ENCODE measurements around the gene CCSER2.
"Not testable (repeated sequence)": the region's sequence is repeated elsewhere in the genome, so short reads cannot be mapped to it uniquely, and the experiment has no call there.

CCSER2 gene

GRCh38 chr10:84523526-84523925, 195.1 kb downstream of the CCSER2 start:
- ATAC-seq, result peak; percentile 58
- TF ChIP-seq ZNF8 (CRISPR knock-in tag; IDR thresholded peaks at IDR 0.05), result no peak

- no peak for TF ChIP-seq ZFP30 (CRISPR knock-in tag; IDR thresholded peaks at IDR 0.05)
- TF ChIP-seq OSR1 (CRISPR knock-in tag; IDR thresholded peaks at IDR 0.05), result no peak
- TF ChIP-seq ARNTL (CRISPR knock-in tag; IDR thresholded peaks at IDR 0.05; ENCODE audit: borderline replicate concordance, low read depth), result no peak
- TF ChIP-seq SNAI2 (CRISPR knock-in tag; IDR thresholded peaks at IDR 0.05), result no peak
- TF ChIP-seq TSHZ2 (CRISPR knock-in tag; IDR thresholded peaks at IDR 0.05), result no peak
- no peak for TF ChIP-seq ZNF565 (CRISPR knock-in tag; conservative IDR thresholded peaks at IDR 0.05; ENCODE audit: low read depth)
- ATAC-seq, result no peak
These were observed 196.0 kb downstream of the CCSER2 start for GRCh38 chr10:84524435-84524834.

GRCh38 chr10:84525120-84525806, 196.9 kb downstream of the CCSER2 start:
- TF ChIP-seq RARB (CRISPR knock-in tag; IDR thresholded peaks at IDR 0.05), result no peak
- TF ChIP-seq TSHZ2 (CRISPR knock-in tag; IDR thresholded peaks at IDR 0.05), result 0 out of 2 replicates have a peak, but pooled peaks have one; percentile 61
- no peak for TF ChIP-seq ZNF70 (CRISPR knock-in tag; IDR thresholded peaks at IDR 0.05)
- no peak for TF ChIP-seq ARNTL (CRISPR knock-in tag; IDR thresholded peaks at IDR 0.05; ENCODE audit: borderline replicate concordance, low read depth)
- TF ChIP-seq BACH2 (CRISPR knock-in tag; IDR thresholded peaks at IDR 0.05; ENCODE audit: borderline replicate concordance), result no peak
- no peak for TF ChIP-seq ZNF565 (CRISPR knock-in tag; conservative IDR thresholded peaks at IDR 0.05; ENCODE audit: low read depth)
- TF ChIP-seq ISL1 (CRISPR knock-in tag; IDR thresholded peaks at IDR 0.05), result no peak
- no peak for ATAC-seq

GRCh38 chr10:84525807-84526182, 197.4 kb downstream of the CCSER2 start:
- not testable (repeated sequence) for ATAC-seq

GRCh38 chr10:84527386-84527785, 199.0 kb downstream of the CCSER2 start:
- not testable (repeated sequence) for ATAC-seq

- ATAC-seq, result not testable (repeated sequence)
These were observed 200.1 kb downstream of the CCSER2 start for GRCh38 chr10:84528526-84528925.

GRCh38 chr10:84530724-84531325, 202.4 kb downstream of the CCSER2 start:
- no peak for ATAC-seq
- TF ChIP-seq ARNTL (CRISPR knock-in tag; IDR thresholded peaks at IDR 0.05; ENCODE audit: borderline replicate concordance, low read depth) (no peak), GLIS3 (CRISPR knock-in tag; IDR thresholded peaks at IDR 0.05) (no peak), PPARA (CRISPR knock-in tag; IDR thresholded peaks at IDR 0.05; ENCODE audit: borderline replicate concordance) (no peak), CREB5 (CRISPR knock-in tag; IDR thresholded peaks at IDR 0.05; ENCODE audit: low read depth) (no peak), ZNF8 (CRISPR knock-in tag; IDR thresholded peaks at IDR 0.05) (no peak), RARB (CRISPR knock-in tag; IDR thresholded peaks at IDR 0.05) (no peak), CSRNP3 (CRISPR knock-in tag; IDR thresholded peaks at IDR 0.05) (no peak), ZFP3 (CRISPR knock-in tag; IDR thresholded peaks at IDR 0.05) (no peak), TCF4 (CRISPR knock-in tag; IDR thresholded peaks at IDR 0.05; ENCODE audit: borderline replicate concordance) (no peak), TOX (CRISPR knock-in tag; IDR thresholded peaks at IDR 0.05; ENCODE audit: borderline replicate concordance) (no peak), ZNF565 (CRISPR knock-in tag; conservative IDR thresholded peaks at IDR 0.05; ENCODE audit: low read depth) (no peak), ZFP30 (CRISPR knock-in tag; IDR thresholded peaks at IDR 0.05) (no peak), SNAI2 (CRISPR knock-in tag; IDR thresholded peaks at IDR 0.05) (no peak)

All from SK-N-SH treated with all-trans-retinoic acid at 6 μM for 48 hours (cell line).